Subcutaneous adipose tissue (tissue), 4 donors: Measurements from ENCODE around the gene PFDN1. TPM values are rescaled to one million over a fixed set of nuclear protein-coding genes. Genes with fewer than 3 reads are reported as not detected.

Source experiments
- total RNA-seq, 4 donors: library from RNA; depleted of rRNA; stranded (reverse); fragments of >200 nt; gene quantifications; one replicate each; pipeline ENCODE4 v1.1.0, GENCODE V29; 2016
- TF ChIP-seq, protein P1 (sequence below): fragments of 450-650 bp; IDR thresholded peaks from one replicate; pipeline ENCODE4 v1.5.1; 2016; ENCODE audit warnings: low read depth, mild to moderate bottlenecking, control low read depth, antibody characterized with exemption, moderate library complexity

PFDN1 gene
- total RNA-seq, 4 donors from 2014 or later, result 70.2 to 116 (median 90.9) TPM

DNA sequence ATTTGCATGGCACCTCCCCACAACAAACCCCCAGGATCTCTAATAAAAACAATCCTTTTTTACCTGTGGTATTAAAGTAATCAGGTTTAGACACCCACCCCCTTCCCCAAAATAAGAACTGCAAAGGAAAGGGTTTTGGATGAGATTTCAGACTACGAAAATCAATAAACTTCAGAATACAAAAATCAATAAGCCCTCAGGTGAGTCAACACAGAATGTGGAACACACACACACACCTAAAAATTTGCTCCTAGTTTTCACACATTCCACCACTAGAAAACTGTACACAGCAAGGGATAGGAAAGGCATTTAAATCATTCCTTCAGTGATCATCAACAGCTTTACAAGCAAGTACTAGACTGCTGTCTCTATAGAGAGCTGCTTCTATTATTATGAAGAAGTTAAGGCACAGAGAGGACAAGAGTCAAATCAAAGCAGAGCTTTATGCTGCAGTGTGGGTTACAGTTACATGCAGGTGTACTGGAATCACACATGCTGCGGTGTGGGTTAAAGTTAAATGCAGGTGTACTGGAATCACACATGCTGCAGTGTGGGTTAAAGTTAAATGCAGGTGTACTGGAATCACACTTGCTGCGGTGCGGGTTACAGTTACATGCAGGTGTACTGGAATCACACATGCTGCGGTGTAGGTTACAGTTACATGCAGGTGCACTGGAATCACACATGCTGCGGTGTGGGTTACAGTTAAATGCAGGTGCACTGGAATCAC lies 36.3 kb downstream of the PFDN1 start:
- TF ChIP-seq, protein P1, sequence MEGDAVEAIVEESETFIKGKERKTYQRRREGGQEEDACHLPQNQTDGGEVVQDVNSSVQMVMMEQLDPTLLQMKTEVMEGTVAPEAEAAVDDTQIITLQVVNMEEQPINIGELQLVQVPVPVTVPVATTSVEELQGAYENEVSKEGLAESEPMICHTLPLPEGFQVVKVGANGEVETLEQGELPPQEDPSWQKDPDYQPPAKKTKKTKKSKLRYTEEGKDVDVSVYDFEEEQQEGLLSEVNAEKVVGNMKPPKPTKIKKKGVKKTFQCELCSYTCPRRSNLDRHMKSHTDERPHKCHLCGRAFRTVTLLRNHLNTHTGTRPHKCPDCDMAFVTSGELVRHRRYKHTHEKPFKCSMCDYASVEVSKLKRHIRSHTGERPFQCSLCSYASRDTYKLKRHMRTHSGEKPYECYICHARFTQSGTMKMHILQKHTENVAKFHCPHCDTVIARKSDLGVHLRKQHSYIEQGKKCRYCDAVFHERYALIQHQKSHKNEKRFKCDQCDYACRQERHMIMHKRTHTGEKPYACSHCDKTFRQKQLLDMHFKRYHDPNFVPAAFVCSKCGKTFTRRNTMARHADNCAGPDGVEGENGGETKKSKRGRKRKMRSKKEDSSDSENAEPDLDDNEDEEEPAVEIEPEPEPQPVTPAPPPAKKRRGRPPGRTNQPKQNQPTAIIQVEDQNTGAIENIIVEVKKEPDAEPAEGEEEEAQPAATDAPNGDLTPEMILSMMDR, result no peak

DNA sequence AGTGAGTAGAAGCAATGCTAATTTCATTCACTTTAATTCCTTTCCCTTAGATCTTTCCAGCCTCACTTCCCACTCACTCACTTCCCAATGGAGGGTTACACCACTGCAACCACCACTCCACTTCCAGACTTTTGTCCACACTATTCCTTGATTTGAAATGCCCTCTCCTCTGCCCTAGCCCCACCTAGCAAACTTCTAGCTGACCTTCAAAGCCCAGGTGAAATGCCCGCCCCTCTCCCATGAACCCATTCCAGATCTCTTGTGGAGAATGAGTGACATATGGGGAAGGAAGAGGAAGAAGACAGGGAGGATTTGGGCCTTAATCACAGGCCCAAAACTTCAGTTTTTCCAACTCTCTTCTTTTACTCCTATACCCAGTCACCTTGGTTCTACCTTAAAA lies 37.1 kb downstream of the PFDN1 start:
- TF ChIP-seq, protein P1, result no peak

DNA sequence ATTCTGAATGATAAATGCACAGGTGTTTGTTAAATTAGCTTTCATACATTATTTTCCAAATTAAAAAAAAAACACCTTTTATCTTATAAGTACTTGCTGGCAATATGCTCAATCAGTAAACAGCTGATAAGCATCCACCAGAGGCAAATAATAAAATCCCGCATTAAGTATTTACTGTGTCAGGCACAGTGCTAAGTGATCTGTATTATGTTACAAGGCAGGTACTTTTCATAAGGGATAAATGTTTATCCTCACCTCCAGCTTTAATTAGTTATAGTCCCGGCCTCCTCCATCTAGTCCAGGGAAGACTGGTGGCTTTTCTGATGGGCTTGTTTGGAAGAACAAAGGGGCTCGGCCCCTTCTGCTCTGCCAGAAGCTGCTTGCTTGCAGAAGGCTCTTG lies 40.1 kb downstream of the PFDN1 start:
- TF ChIP-seq, protein P1, result no peak

DNA sequence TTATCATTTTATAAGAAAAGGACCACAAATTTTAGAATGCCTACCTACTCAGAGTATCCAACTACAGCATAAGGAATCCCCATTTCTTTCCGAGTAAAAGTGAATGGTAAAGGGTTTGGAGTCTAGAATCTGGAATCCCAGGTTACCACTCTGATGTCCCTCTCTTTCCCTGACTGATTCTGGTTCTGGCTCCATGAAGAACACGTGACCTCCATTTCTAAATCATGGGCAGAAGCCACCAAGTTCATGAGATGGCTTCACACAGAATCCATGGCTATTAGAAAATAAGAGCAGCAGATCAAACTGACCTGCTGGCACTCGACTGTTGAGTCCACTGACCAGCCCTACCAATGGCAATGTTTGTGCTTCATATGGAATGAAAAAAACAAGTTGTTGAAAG lies 40.7 kb downstream of the PFDN1 start:
- TF ChIP-seq, protein P1, result no peak

DNA sequence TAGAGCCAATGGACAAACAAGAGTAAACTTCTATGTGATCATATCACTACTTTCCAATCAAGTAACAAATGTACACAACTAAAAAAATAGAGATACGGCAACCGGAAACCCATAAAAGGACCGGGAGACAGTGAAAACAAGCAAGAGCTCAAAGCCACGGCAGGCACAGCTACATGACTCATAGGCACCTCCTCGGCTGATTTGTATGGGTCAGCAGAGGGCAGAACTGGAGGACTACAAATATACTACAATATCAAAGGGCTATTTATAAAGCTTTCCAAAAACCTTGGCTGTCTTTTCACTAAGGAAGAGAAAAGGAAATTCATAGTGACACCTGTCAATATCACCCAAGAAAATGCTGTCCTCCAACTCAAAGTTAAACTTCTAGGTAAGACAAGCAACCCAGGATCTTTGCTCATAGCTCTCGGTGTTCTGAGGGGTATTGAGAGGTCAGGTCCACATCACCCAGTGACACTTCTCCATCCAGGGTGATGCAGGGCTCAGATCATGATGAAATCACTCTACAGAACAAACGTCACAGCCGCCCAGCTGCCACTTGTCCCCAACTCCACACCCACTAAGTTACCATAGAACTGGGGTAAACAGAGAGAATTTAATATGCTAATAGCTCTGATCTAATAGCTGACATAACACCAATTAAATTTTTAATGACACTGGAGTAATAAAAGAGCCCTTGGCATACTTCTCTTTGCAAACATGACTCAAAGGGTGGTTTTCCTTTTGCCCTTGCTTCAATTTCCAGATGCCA lies 41.3 kb downstream of the PFDN1 start:
- TF ChIP-seq, protein P1, result no peak

DNA sequence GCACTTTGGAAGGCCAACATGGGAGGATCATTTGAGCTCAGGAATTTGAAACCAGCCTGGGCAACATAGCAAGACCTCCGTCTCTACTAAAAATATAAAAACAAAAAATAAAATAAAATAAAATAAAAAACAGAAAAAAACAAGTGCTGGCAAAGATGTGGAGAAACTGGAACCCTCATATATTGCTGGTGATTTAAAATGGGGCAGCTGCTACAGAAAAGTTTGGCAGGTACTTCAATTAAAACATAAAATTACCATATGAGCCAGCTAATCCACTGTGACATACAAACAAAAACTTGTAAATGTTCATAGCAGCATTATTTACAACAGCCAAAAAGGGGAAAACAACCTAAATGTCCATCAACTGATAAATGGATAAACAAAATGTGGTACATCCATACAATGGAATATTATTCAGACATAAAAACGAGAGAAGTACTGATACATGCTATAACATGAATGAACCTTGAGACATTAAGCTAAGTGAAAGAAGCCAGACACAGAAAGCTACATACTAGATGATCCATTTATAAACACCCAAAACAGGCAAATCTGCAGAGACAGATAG lies 42.7 kb downstream of the PFDN1 start:
- TF ChIP-seq, protein P1, result no peak

DNA sequence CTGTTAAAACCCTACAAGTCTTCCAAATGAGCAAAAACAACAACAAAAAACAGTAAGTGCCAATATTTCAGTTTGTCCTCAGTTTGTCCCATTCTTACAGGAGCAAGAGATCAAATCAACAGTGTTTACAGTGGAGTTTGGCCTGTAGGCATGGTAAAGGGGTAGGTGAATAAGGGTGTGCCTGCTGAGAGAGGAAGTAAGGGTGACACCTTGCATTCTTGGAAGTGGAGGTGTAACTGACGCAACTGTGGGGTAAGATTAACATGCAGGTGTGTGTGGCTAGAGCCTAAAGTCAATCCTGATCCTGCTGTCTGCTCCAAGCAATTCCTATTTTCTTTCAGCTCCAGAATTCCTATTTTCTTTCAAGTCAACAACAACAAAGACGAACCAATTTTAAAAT lies 43.4 kb downstream of the PFDN1 start:
- TF ChIP-seq, protein P1, result no peak
